Measurements from ENCODE around the gene USB1.

DNA sequence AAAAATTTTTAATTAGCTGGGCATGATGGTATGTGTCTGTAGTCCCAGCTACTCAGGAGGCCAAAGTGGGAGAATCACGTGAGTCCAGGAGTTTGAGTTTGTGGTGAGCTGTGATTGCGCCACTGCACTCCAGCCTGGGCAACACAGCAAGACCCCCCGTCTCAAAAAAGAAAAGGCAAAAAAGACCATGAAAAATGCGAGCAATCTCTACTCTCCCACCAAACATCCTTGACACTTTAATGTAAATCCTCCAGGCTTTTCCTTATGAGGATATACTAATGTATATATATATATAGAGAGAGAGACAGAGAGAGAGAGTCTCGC lies 52.4 kb downstream of the USB1 start:
- TF ChIP-seq, protein P1, sequence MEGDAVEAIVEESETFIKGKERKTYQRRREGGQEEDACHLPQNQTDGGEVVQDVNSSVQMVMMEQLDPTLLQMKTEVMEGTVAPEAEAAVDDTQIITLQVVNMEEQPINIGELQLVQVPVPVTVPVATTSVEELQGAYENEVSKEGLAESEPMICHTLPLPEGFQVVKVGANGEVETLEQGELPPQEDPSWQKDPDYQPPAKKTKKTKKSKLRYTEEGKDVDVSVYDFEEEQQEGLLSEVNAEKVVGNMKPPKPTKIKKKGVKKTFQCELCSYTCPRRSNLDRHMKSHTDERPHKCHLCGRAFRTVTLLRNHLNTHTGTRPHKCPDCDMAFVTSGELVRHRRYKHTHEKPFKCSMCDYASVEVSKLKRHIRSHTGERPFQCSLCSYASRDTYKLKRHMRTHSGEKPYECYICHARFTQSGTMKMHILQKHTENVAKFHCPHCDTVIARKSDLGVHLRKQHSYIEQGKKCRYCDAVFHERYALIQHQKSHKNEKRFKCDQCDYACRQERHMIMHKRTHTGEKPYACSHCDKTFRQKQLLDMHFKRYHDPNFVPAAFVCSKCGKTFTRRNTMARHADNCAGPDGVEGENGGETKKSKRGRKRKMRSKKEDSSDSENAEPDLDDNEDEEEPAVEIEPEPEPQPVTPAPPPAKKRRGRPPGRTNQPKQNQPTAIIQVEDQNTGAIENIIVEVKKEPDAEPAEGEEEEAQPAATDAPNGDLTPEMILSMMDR (tag by site-specific recombination; IDR thresholded peaks at IDR 0.05), result no peak
- TF ChIP-seq MZF1 (tag by site-specific recombination; IDR thresholded peaks at IDR 0.05; ENCODE audit: borderline replicate concordance), result no peak
- no peak for TF ChIP-seq ZNF37A (tag by site-specific recombination; IDR thresholded peaks at IDR 0.05)
- TF ChIP-seq, protein P2, sequence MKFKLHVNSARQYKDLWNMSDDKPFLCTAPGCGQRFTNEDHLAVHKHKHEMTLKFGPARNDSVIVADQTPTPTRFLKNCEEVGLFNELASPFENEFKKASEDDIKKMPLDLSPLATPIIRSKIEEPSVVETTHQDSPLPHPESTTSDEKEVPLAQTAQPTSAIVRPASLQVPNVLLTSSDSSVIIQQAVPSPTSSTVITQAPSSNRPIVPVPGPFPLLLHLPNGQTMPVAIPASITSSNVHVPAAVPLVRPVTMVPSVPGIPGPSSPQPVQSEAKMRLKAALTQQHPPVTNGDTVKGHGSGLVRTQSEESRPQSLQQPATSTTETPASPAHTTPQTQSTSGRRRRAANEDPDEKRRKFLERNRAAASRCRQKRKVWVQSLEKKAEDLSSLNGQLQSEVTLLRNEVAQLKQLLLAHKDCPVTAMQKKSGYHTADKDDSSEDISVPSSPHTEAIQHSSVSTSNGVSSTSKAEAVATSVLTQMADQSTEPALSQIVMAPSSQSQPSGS (tag by site-specific recombination; IDR thresholded peaks at IDR 0.05; ENCODE audit: low read depth), result no peak
- no peak for TF ChIP-seq ZNF274 (IDR thresholded peaks at IDR 0.05; ENCODE audit: low read length)
- no peak for TF ChIP-seq ZNF274 (tag by site-specific recombination; IDR thresholded peaks at IDR 0.05; ENCODE audit: borderline replicate concordance)
- TF ChIP-seq, protein P3, sequence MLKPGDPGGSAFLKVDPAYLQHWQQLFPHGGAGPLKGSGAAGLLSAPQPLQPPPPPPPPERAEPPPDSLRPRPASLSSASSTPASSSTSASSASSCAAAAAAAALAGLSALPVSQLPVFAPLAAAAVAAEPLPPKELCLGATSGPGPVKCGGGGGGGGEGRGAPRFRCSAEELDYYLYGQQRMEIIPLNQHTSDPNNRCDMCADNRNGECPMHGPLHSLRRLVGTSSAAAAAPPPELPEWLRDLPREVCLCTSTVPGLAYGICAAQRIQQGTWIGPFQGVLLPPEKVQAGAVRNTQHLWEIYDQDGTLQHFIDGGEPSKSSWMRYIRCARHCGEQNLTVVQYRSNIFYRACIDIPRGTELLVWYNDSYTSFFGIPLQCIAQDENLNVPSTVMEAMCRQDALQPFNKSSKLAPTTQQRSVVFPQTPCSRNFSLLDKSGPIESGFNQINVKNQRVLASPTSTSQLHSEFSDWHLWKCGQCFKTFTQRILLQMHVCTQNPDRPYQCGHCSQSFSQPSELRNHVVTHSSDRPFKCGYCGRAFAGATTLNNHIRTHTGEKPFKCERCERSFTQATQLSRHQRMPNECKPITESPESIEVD (tag by site-specific recombination; IDR thresholded peaks at IDR 0.05), result no peak

Data from HEK293 (cell line).